Upper lobe of left lung (tissue), 4 donors: ENCODE measurements around the gene NUP85.

Experiments
- EP300 ChIP-seq, 4 donors: sonication (generic); formaldehyde crosslinking; IDR thresholded peaks; one replicate each; pipeline ENCODE4 v1.5.1; 2017; ENCODE audit warnings: antibody characterized with exemption in 4 of 4, control low read depth in 2 of 4
- POLR2A ChIP-seq, 4 donors: fragments of 450-650 bp; IDR thresholded peaks; one replicate each; pipeline ENCODE4 v1.5.1; 2016 to 2017; ENCODE audit warnings: antibody characterized with exemption in 4 of 4, mild to moderate bottlenecking in 2 of 4
- POLR2AphosphoS5 ChIP-seq, 2 donors: sonication (generic); formaldehyde crosslinking; IDR thresholded peaks; one replicate each; pipeline ENCODE4 v1.5.1; 2017; ENCODE audit warnings: antibody characterized with exemption in 2 of 2
- TF ChIP-seq, protein P1 (sequence below), 6 experiments: fragments of 450-650 bp in 4 of 6; fragments of 200-600 bp in 2 of 6; sonication (generic) in 2 of 6; IDR thresholded peaks; one replicate each; pipeline ENCODE4 v1.5.1; 2016 to 2019; ENCODE audit warnings: antibody characterized with exemption in 6 of 6

DNA sequence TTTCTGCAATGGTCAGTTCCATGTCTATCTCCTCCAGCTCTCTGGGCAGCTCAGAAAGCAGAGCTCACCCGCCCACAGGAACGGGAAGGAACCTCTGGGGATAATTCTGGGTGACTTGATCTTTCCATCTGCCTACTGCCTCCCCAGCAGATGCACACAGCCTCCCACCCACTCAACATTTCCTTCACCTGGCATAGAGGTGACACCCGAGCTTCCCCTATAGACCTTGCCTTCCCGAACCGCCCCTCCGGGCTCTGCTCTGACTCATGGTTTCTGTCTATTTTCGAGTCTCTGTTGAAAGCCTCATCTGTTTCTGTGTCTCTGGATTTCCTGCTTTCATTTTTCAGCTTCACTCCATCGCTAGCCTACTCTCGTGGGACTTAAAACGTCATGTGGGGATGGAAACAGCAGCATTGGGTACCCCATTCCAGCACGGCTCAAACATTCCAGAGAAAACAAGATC, 44.6 kb downstream of the NUP85 start:
- TF ChIP-seq POLR2A (IDR thresholded peaks at IDR 0.05) (no peak), POLR2AphosphoS5 (IDR thresholded peaks at IDR 0.05) (no peak), EP300 (IDR thresholded peaks at IDR 0.05) (no peak)
- TF ChIP-seq, protein P1, sequence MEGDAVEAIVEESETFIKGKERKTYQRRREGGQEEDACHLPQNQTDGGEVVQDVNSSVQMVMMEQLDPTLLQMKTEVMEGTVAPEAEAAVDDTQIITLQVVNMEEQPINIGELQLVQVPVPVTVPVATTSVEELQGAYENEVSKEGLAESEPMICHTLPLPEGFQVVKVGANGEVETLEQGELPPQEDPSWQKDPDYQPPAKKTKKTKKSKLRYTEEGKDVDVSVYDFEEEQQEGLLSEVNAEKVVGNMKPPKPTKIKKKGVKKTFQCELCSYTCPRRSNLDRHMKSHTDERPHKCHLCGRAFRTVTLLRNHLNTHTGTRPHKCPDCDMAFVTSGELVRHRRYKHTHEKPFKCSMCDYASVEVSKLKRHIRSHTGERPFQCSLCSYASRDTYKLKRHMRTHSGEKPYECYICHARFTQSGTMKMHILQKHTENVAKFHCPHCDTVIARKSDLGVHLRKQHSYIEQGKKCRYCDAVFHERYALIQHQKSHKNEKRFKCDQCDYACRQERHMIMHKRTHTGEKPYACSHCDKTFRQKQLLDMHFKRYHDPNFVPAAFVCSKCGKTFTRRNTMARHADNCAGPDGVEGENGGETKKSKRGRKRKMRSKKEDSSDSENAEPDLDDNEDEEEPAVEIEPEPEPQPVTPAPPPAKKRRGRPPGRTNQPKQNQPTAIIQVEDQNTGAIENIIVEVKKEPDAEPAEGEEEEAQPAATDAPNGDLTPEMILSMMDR (IDR thresholded peaks at IDR 0.05) = no peak
